GM12874 (cell line): Measurements from ENCODE around the gene PNMA8C.

ENCODE experiments used
- TF ChIP-seq, protein P1 (sequence below): IDR thresholded peaks from 2 replicates; pipeline ENCODE4 v1.5.1; 2011; ENCODE audit warnings: low read depth, mild to moderate bottlenecking, control low read depth, low read length, moderate library complexity; ENCODE audit not compliant: insufficient read depth

Gene PNMA8C

DNA sequence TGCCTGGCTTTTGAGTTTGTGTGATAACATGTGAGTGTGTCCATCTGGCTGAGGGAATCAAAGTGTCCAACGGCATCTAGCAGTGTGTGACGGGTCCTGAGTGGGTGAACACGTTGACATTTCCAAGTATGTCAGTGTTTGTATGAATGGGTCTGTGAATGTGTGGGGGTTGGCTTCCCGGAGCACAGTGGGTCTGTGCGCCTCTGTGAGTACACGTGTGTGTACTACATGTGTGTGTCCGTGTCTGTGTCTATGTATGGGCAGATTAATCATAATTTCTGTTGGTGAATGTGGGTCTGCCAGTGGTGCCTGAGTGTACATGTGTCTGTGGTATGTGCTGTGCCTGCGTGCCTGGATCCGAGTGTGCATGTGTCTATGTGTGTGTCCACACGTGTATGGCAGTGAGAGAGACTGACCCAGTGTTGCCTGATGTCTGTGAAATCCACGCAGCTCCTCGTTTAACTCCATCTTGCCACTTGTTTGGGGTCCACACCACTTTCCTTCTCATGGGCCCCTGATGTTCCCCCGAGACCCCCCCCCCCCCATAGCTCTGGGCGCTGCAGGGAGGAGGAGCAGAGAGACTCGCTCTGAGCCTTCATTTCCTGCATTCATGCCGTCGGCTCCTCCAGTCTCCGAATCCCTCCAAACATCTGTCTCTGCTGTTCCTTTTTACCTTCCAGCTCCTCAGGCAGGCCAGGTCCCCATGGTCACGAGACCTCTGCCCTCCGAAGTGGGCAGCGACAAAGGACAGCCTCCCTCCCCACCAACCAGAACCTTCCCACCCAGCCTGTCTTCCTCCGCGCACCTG lies 20.7 kb downstream of the PNMA8C start:
- TF ChIP-seq, protein P1, sequence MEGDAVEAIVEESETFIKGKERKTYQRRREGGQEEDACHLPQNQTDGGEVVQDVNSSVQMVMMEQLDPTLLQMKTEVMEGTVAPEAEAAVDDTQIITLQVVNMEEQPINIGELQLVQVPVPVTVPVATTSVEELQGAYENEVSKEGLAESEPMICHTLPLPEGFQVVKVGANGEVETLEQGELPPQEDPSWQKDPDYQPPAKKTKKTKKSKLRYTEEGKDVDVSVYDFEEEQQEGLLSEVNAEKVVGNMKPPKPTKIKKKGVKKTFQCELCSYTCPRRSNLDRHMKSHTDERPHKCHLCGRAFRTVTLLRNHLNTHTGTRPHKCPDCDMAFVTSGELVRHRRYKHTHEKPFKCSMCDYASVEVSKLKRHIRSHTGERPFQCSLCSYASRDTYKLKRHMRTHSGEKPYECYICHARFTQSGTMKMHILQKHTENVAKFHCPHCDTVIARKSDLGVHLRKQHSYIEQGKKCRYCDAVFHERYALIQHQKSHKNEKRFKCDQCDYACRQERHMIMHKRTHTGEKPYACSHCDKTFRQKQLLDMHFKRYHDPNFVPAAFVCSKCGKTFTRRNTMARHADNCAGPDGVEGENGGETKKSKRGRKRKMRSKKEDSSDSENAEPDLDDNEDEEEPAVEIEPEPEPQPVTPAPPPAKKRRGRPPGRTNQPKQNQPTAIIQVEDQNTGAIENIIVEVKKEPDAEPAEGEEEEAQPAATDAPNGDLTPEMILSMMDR, result no peak

DNA sequence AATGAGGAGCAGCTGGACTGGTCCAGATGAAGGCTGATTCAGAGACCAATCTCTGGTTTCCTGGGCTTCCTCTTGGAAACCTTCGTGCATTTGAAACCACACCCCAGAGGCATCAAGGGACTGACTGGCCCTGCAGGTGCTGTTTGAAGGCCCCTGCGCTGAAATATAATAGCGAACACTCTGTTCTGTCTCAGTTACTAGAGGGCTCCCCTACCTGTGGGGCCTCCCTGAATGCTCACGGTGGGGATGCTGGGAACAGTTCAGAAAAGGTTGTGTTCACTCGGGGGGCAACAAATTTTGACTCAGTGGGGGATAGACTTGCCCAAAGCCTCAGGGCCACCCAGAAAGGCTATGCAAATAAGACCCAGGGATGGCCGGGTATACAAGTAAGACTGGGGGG lies 21.8 kb downstream of the PNMA8C start:
- TF ChIP-seq, protein P1, result no peak

DNA sequence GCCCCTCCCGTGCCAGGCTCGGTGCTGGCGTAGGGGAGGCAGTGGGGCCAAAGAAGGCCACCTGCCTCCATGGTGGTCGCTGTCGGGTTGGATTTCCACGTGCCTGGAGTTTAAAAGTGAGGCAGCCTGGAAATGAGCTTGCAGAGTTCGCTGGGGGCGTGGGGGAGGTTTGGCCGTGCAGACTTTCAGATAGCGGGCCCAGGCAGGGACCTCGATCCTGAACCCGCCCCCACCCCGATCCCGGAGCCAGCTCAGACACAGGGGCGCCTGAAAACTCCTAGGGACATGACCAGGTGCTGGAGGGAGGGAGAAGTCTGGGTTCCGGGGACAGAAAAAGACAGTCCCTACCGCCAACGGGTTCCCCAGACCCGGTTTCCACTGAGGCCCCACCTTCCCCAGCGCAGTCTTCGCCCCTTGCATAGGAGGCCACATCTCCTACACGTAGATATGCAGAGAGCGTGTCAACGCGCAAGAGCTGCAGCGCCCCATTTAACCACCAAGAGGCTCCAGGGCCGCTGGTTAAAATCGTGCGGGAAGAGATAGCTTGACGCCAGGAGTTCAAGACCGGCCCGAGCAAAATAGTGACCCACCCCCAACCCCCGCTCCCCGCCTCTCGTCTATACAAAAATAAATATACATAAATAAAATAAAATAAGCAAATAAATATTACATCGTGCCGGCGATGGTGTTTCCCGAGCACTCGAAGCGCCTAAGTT lies 23.8 kb downstream of the PNMA8C start:
- TF ChIP-seq, protein P1, result no peak

DNA sequence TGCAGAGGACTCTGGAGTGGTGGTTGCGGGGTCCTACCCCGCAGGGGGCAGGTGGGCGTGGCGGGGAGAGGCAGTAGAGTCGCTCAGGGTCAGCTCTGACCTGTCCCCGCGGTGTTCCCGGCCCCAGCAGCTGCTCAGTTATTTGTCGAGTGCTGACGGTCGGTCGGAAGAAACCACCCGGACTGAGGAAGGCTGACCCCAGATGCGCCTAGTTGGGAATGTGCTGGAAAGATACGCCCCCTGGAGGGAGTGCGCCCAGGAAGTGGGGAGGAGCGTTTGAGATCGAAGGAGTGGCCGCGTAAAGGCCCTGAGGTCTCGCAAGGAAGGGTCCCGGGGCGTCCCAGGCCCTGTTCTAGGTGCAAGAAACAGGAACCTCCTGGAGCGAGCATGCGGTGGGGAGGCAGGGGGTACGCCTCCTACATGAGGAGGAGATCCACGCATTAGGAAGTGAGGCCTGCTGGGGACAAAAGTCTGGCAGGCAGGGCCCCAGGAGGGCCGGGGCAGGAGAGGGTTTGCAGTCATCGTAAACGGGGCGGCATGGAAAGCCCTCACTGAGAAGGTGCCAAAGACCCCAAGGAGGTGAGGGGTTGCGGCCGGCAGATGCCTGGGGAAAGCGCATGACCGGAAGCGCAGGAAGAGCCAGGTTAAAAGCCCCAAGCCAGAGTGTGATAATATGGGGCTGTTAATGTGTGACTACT lies 24.5 kb downstream of the PNMA8C start:
- TF ChIP-seq, protein P1, result no peak

DNA sequence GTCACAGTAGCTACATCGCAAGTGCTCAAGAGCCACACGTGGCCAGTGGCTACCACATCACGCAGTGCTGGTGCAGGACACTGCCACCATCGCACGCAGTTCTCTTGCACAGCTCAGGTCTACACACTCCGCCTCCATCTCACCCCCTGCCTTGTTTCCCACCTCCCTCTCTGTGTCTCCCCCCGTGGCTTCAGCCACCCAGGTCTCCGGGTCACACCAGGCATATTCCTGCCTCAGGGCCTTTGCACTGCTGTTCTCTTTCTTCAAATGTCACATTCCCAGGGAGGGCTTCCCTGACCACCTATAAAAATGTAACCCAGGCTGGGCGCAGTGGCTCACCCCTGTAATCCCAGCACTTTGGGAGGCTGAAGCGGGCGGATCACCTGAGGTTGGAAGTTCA lies 26.0 kb downstream of the PNMA8C start:
- TF ChIP-seq, protein P1, result no peak

DNA sequence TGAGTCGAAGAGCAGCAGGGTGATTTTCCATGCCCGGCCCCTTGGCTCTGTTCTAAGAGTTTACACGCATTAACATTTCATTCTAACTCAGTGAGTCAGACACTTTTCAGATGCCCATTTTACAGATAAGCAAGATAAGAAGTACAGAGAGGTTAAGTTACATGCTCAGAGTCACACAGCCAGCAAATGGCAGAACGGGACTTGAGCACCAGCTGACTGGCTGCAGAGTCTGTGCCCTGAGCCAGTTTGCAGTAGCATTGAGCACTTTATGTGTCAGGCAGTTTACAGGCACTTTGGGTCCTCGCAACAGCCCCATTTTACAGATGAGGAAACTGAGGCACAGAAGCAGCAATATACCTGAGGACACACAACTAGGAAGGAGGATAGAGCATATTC lies 34.3 kb downstream of the PNMA8C start:
- TF ChIP-seq, protein P1, result no peak

DNA sequence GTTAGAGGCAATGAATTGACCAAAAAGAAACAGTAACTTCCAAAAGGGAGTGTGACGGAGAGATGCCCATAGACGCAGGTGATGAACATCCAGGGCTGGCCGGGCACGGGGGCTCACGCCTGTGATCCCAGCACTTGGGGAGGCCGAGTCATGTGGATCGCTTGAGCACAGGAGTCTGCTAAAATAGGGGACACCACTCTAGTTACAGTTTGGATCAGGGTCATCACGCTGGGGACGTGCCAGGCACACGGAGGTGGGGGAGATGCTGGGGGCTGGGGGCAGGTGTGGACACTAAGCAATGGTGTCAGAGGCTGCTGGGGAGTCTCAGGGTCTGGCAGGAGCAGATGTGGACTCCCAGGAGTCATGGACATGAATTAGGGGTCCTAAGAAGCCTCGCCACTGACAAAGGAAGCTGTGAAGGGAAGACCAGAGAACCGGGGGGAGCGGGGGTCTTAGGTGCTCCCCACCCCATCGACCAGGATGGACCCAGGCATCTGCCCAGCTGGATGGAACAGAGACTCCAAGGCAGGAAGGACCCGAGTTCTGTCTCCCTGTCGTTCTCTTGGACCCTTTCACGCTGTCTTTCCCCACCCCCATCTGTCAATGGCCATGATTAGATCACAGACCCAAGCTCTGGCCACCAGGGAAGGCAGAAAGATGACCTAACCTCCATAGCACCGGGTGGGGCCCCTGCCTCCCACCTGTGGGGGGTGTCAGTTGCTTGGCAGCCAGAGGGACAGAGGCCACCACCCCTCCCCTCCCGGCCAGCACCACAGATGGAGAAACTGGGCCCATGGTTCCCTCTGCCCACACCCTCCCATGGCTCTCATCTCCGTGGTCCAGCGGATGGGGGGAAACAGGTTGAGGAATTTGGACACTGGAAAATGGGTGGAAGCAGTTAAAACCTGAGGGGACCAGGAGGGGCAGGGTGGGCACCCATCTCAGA lies 35.0 kb downstream of the PNMA8C start:
- TF ChIP-seq, protein P1, result no peak
